Heart left ventricle (tissue), 16 donors: Measurements from ENCODE around the gene CCDC198. TPM values are rescaled to one million over a fixed set of nuclear protein-coding genes. Genes with fewer than 3 reads are reported as not detected.

Experiments
- ATAC-seq, 4 donors: fragments of 200-7000 bp; cut with Tn5 transposase; one replicate each; pipeline ENCODE4 v1.9.1; 2020 to 2022; ENCODE audit warnings: moderate library complexity in 4 of 4, mild to moderate bottlenecking in 3 of 4, moderate number of reproducible peaks in 1 of 4
- DNase-seq, 5 donors: peaks; one replicate each; pipeline ENCODE4 v3.0.0-alpha.2; 2020
- H3K27ac ChIP-seq, 12 donors: fragments of 200-600 bp; sonication (generic) in 4 of 12; one replicate each; pipeline versions ENCODE4 v1.5.0 to v1.8.0; 2016 to 2022; ENCODE audit warnings: mild to moderate bottlenecking in 2 of 12
- H3K27me3 ChIP-seq, 9 donors: fragments of 200-600 bp; sonication (generic) in 2 of 9; one replicate each; pipeline versions ENCODE4 v1.5.1 to v1.8.0; 2016 to 2022; ENCODE audit warnings: mild to moderate bottlenecking in 3 of 9
- H3K36me3 ChIP-seq, 9 donors: fragments of 200-600 bp; sonication (generic) in 2 of 9; one replicate each; pipeline versions ENCODE4 v1.5.0 to v1.8.0; 2018 to 2022; ENCODE audit warnings: mild to moderate bottlenecking in 2 of 9
- H3K4me1 ChIP-seq, 12 donors: fragments of 200-600 bp; sonication (generic) in 4 of 12; one replicate each; pipeline versions ENCODE4 v1.5.0 to v1.8.0; 2016 to 2022; ENCODE audit warnings: mild to moderate bottlenecking in 3 of 12
- H3K4me3 ChIP-seq, 12 donors: fragments of 200-600 bp; sonication (generic) in 4 of 12; one replicate each; pipeline versions ENCODE4 v1.5.0 to v1.8.0; 2017 to 2022; ENCODE audit warnings: mild to moderate bottlenecking in 9 of 12, moderate library complexity in 4 of 12
- H3K9me3 ChIP-seq, 12 donors: fragments of 200-600 bp; sonication (generic) in 4 of 12; one replicate each; pipeline versions ENCODE4 v1.5.0 to v1.8.0; 2016 to 2022; ENCODE audit warnings: mild to moderate bottlenecking in 1 of 12
- CTCF ChIP-seq, 12 donors: fragments of 200-600 bp; sonication (generic) in 4 of 12; IDR thresholded peaks; one replicate each; pipeline versions ENCODE4 v1.5.0 to v1.8.0; 2018 to 2022; ENCODE audit warnings: antibody characterized with exemption in 12 of 12, mild to moderate bottlenecking in 5 of 12
- POLR2A ChIP-seq, 2 donors: fragments of 450-650 bp; IDR thresholded peaks; one replicate each; pipeline ENCODE4 v1.6.1; 2017; ENCODE audit warnings: antibody characterized with exemption in 2 of 2, mild to moderate bottlenecking in 2 of 2, moderate library complexity in 2 of 2
- WGBS, 4 donors: extraction: QIAGEN DNeasy Blood & Tissue Kit in 2 of 4; methylation state at CpG; one replicate each; pipeline versions ENCODE4 v1.1.5 to v1.1.7; 2013 to 2018; 5-methylcytosine and 5-hydroxymethylcytosine counted together
- intact Hi-C, 10 donors: fragments of 100-400 bp; cut with DNase I; formaldehyde crosslinking; loops; one replicate each; pipeline versions ENCODE4 v1.11.1 to v1.14.2; 2022
- polyA plus RNA-seq, 2 donors: library from polyadenylated mRNA; stranded (reverse); fragments of 200-250 nt; gene quantifications; one replicate each; pipeline ENCODE4 v1.2.3, GENCODE V29; 2013
- total RNA-seq, 9 donors: library from RNA; depleted of rRNA in 2 of 9; stranded (reverse); fragments of >200 nt in 2 of 9; fragmentation: NEBNext Ultra II Directional in 3 of 9; extraction: Animal tissue kit (Norgen Biotek cat#: 25700) in 3 of 9; gene quantifications; one replicate each; pipeline versions ENCODE4 v1.1.0 to v1.2.4, GENCODE V29; 2016 to 2023
- donor health status: ischemic (EF 13 %, LVEDD 7.1; RV severe dilation, severe dysfunction).
- donor health status: healthy with polysubstance abuse.
- donor health status: DM: no; HTN: yes; CAD: no.
- donor health status: DM: no; HTN: no; CAD: no.
- donor health status: ischemic (EF 25% LVEDD 6.9; RV normal size, moderate dysfunction).
- donor health status: ischemic (EF 25% LVEDD 5.7; RV mildly dilated, moderate dysfunction).
- donor health status: healthy.
- donor health status: DM: yes; HTN: yes; CAD: no.
- donor health status: ischemic (EF 35%, LVEDD 5.7; RV mildly dilated, moderate dysfunction).
- donor health status: nonischemic (EF 11% LVEDD 7.7; RV severe dilation, severe dysfunction).
- donor health status: DM: yes; HTN: yes; CAD: no.
- donor health status: PGD.
- donor health status: ischemic (EF 29% LVEDD 5.4; RV normal size, mild dysfunction).
- donor health status: nonischemic (EF 23%, LVEDD 6.1; RV moderate dilation, normal function).

CCDC198 gene
- total and polyA plus RNA-seq, 11 donors = not detected

GRCh38 chr14:57501039-57501557, 7.4 kb upstream of the CCDC198 start:
- Histone ChIP-seq H3K36me3 (no peaks in the 10 kb centered on the region), H3K4me1 (no peaks in the 10 kb centered on the region), H3K27me3 (no peaks in the 10 kb centered on the region), H3K27ac (no peak overlapping the region), H3K4me3 (no peak overlapping the region), H3K9me3 (no peaks in the 10 kb centered on the region)
- TF ChIP-seq CTCF (IDR thresholded peaks at IDR 0.05) (no peak), POLR2A (IDR thresholded peaks at IDR 0.05) (no peak)
- ATAC-seq (no peak), DNase-seq (no peak)
- intact Hi-C loops = no loop called here
- 53 to 73% (median 65%) methylated on average over 2 of the region's 2 CpGs for WGBS, 4 donors

DNA sequence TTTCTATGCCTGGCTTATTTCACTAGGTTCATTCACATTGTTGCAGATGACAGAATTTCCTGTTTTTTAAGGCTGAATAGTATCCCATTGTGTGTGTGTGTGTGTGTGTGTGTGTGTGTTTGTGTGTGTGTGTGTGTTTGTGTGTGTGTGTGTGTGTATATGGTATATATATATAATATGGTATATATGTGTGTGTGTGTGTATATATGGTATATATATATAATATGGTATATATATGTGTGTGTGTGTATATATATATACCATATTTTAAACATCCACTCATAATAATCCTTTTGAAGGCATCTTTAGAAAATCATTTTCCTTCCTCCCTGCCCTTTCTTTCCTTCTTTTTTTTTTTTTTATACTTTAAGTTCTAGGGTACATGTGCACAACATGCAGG, 5.0 kb upstream of the CCDC198 start:
- H3K36me3 ChIP-seq = no peaks in the 10 kb centered on the region
- DNase-seq (no peak), ATAC-seq (no peak)
- intact Hi-C loops = loop anchor here in 1 of 10 donors (5.0 kb wide), 1 partner anchor 669 kb away; no protein-coding TSS in a partner anchor
- H3K27me3 ChIP-seq = no peaks in the 10 kb centered on the region
- no peaks in the 10 kb centered on the region for H3K4me1 ChIP-seq
- no peak overlapping the region for H3K27ac ChIP-seq
- TF ChIP-seq CTCF (IDR thresholded peaks at IDR 0.05) = no peak
- H3K4me3 ChIP-seq = no peak overlapping the region
- no peaks in the 10 kb centered on the region for H3K9me3 ChIP-seq

DNA sequence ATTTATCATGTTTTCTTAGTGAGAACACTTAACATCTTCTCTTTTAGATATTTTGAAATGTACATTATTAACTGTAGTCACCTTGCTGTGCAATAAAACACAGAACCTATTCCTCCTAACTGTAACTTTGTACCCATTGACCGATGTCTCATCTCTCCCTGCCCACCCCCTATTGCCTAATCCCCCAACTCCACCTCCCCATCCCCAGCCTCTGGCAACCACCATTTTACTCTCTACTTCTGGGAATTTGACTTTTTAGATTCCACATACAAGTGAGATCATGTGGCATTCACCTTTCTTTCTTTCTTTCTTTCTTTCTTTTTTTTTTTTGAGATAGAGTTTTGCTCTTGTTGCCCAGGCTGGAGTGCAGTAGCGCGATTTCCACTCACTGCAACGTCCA, 4.4 kb upstream of the CCDC198 start:
- DNase-seq (no peak), ATAC-seq (no peak)
- no peaks in the 10 kb centered on the region for H3K36me3 ChIP-seq
- WGBS, 4 donors = 91 to 97% (median 93%) methylated on average over 4 of the region's 4 CpGs
- intact Hi-C loops = loop anchor here in 1 of 10 donors (5.0 kb wide), 1 partner anchor 669 kb away; no protein-coding TSS in a partner anchor
- H3K9me3 ChIP-seq = no peaks in the 10 kb centered on the region
- H3K4me3 ChIP-seq = no peak overlapping the region
- TF ChIP-seq CTCF (IDR thresholded peaks at IDR 0.05) = no peak
- TF ChIP-seq POLR2A (IDR thresholded peaks at IDR 0.05) = no peak
- H3K27me3 ChIP-seq = no peaks in the 10 kb centered on the region
- H3K27ac ChIP-seq = no peak overlapping the region
- no peaks in the 10 kb centered on the region for H3K4me1 ChIP-seq

DNA sequence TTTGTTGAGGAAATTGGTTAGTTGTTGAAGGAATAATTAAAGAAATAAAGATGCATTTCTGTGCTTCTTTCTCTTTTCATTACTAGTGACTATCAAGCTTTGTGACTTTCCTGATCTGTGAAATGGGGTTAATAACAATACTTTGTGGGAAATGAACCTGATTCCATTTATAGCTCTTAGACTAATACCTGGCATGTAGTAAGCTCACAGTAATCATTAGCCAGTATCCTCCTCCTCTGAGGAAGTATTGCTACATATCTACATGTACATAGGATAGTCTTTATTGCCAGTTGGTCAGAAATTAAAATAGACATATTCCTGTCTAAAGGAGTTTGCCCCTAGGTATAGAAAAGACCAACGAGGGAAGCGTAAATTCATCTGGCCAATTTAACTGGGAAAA, 1.8 kb upstream of the CCDC198 start:
- no peak for DNase-seq
- Histone ChIP-seq H3K27ac (no peak overlapping the region), H3K4me3 (no peak overlapping the region), H3K36me3 (no peaks in the 10 kb centered on the region), H3K4me1 (no peaks in the 10 kb centered on the region), H3K27me3 (no peaks in the 10 kb centered on the region), H3K9me3 (no peaks in the 10 kb centered on the region)
- intact Hi-C loops = loop anchor here in 1 of 10 donors (5.0 kb wide), 1 partner anchor 672 kb away; no protein-coding TSS in a partner anchor
- ATAC-seq = no peak
- no peak for TF ChIP-seq CTCF (IDR thresholded peaks at IDR 0.05)
- no peak for TF ChIP-seq POLR2A (IDR thresholded peaks at IDR 0.05)
- WGBS, 4 donors = 47 to 89% (median 67%) methylated on average over 2 of the region's 2 CpGs
